ENCODE data around the gene KEAP1.

The KEAP1 gene

GRCh38 chr19:10525636-10526035 is 22.5 kb upstream of the KEAP1 start:
- DNase-seq (ENCODE audit: insufficient read length, low spot score) (no peak), FAIRE-seq (no peak)

GRCh38 chr19:10523135-10523636 is 20.0 kb upstream of the KEAP1 start:
- no peak for DNase-seq (ENCODE audit: insufficient read length, low spot score)
- FAIRE-seq = no peak

GRCh38 chr19:10521461-10522171 is 18.5 kb upstream of the KEAP1 start:
- DNase-seq (ENCODE audit: insufficient read length, low spot score) (no peak), FAIRE-seq (no peak)

- DNase-seq (ENCODE audit: insufficient read length, low spot score) (no peak), FAIRE-seq (no peak)
Observed at GRCh38 chr19:10520652-10521318, 17.6 kb upstream of the KEAP1 start.

- FAIRE-seq = no peak
- DNase-seq (ENCODE audit: insufficient read length, low spot score) = no peak
Observed at GRCh38 chr19:10519421-10519820, 16.3 kb upstream of the KEAP1 start.

- DNase-seq (ENCODE audit: insufficient read length, low spot score) = no peak
- FAIRE-seq = no peak
Observed at GRCh38 chr19:10518444-10519361, 15.5 kb upstream of the KEAP1 start.

- FAIRE-seq (peak; percentile 33), DNase-seq (ENCODE audit: insufficient read length, low spot score) (peak; percentile 87)
Observed at GRCh38 chr19:10517760-10518443, 14.7 kb upstream of the KEAP1 start.

GRCh38 chr19:10517361-10517759 is 14.2 kb upstream of the KEAP1 start, which contains the start of gene S1PR5:
Gene S1PR5, minus strand, starts transcription at chr19:10517447. Its CDS starts 2,436 bp downstream, at chr19:10515011.
- FAIRE-seq (peak; percentile 92), DNase-seq (ENCODE audit: insufficient read length, low spot score) (peak; percentile 55)

- FAIRE-seq (peak; percentile 80), DNase-seq (ENCODE audit: insufficient read length, low spot score) (peak; percentile 64)
Observed at GRCh38 chr19:10516671-10517286, 13.6 kb upstream of the KEAP1 start.

GRCh38 chr19:10516064-10516385 is 12.9 kb upstream of the KEAP1 start:
- FAIRE-seq = no peak

GRCh38 chr19:10514211-10515145 is 11.3 kb upstream of the KEAP1 start:
- DNase-seq (ENCODE audit: insufficient read length, low spot score) (no peak), FAIRE-seq (no peak)

More at GRCh38 chr19:10516064-10516385, 12.9 kb upstream of the KEAP1 start:
- DNase-seq (ENCODE audit: insufficient read length, low spot score) = no peak

GRCh38 chr19:10513223-10513622 is 10.1 kb upstream of the KEAP1 start:
- no peak for DNase-seq (ENCODE audit: insufficient read length, low spot score)
- FAIRE-seq = no peak

- FAIRE-seq = no peak
Observed at GRCh38 chr19:10510301-10510802, 7.2 kb upstream of the KEAP1 start.

GRCh38 chr19:10508707-10509106 is 5.6 kb upstream of the KEAP1 start:
- FAIRE-seq = no peak

More at GRCh38 chr19:10510301-10510802, 7.2 kb upstream of the KEAP1 start:
- DNase-seq (ENCODE audit: insufficient read length, low spot score) = peak; percentile 62

GRCh38 chr19:10508036-10508435 is 4.9 kb upstream of the KEAP1 start:
- FAIRE-seq (no peak), DNase-seq (ENCODE audit: insufficient read length, low spot score) (no peak)

More at GRCh38 chr19:10508707-10509106, 5.6 kb upstream of the KEAP1 start:
- no peak for DNase-seq (ENCODE audit: insufficient read length, low spot score)

GRCh38 chr19:10505583-10506229 is 2.5 kb upstream of the KEAP1 start:
- DNase-seq (ENCODE audit: insufficient read length, low spot score) (peak; percentile 51), FAIRE-seq (peak; percentile 62)

GRCh38 chr19:10502524-10503001 is 593 bp downstream of the KEAP1 start:
- DNase-seq (ENCODE audit: insufficient read length, low spot score) = peak; percentile 95
- peak; percentile 72 for FAIRE-seq

GRCh38 chr19:10501971-10502523 is 1.1 kb downstream of the KEAP1 start:
- DNase-seq (ENCODE audit: insufficient read length, low spot score) (peak; percentile 87), FAIRE-seq (peak; percentile 78)

Measured in HTR-8/SVneo (cell line).